ENCODE measurements around the gene MCCC1.
"Not testable (repeated sequence)": the region's sequence is repeated elsewhere in the genome, so short reads cannot be mapped to it uniquely, and the experiment has no call there.

The MCCC1 gene

GRCh38 chr3:183101040-183101439, 1.7 kb upstream of the MCCC1 start:
- DNase-seq: not testable (repeated sequence)

GRCh38 chr3:183100376-183100775, 1.1 kb upstream of the MCCC1 start:
- no peak for DNase-seq

- DNase-seq: no peak
Measured at GRCh38 chr3:183099838-183100204, 525 bp upstream of the MCCC1 start.

GRCh38 chr3:183098536-183099025, 715 bp downstream of the MCCC1 start:
- DNase-seq: no peak

- DNase-seq: no peak
Measured at GRCh38 chr3:183094711-183095110, 4.6 kb downstream of the MCCC1 start.

- no peak for DNase-seq
Measured at GRCh38 chr3:183092256-183092655, 7.0 kb downstream of the MCCC1 start.

GRCh38 chr3:183087184-183087583, 12.1 kb downstream of the MCCC1 start:
- DNase-seq: no peak

GRCh38 chr3:183085634-183086390, 13.5 kb downstream of the MCCC1 start:
- peak in 1 of 2 donors; percentile 9 for DNase-seq

GRCh38 chr3:183082355-183082915, 16.9 kb downstream of the MCCC1 start:
- no peak for DNase-seq

GRCh38 chr3:183081459-183082183, 17.7 kb downstream of the MCCC1 start:
- DNase-seq: no peak

- DNase-seq: no peak
Measured at GRCh38 chr3:183080628-183081027, 18.7 kb downstream of the MCCC1 start.

GRCh38 chr3:183074881-183075280, 24.4 kb downstream of the MCCC1 start:
- no peak for DNase-seq

GRCh38 chr3:183074261-183074660, 25.0 kb downstream of the MCCC1 start:
- no peak for DNase-seq

GRCh38 chr3:183073839-183074238, 25.5 kb downstream of the MCCC1 start:
- no peak for DNase-seq

- no peak for DNase-seq
Measured at GRCh38 chr3:183070892-183071291, 28.4 kb downstream of the MCCC1 start.

GRCh38 chr3:183069086-183069485, 30.2 kb downstream of the MCCC1 start:
- no peak for DNase-seq

- not testable (repeated sequence) for DNase-seq
Measured at GRCh38 chr3:183066891-183067290, 32.4 kb downstream of the MCCC1 start.

GRCh38 chr3:183064475-183064874, 34.8 kb downstream of the MCCC1 start:
- no peak for DNase-seq

GRCh38 chr3:183061391-183062172, 37.7 kb downstream of the MCCC1 start:
- no peak for DNase-seq

GRCh38 chr3:183058351-183058750, 40.9 kb downstream of the MCCC1 start:
- DNase-seq: no peak

- no peak for DNase-seq
Measured at GRCh38 chr3:183050706-183051105, 48.6 kb downstream of the MCCC1 start.

GRCh38 chr3:183046883-183047282, 52.4 kb downstream of the MCCC1 start:
- DNase-seq: no peak

Measured in stimulated activated CD4-positive, alpha-beta T cell treated with anti-CD3 and anti-CD28 coated beads, Interleukin-2, amount 100 ng/mL, for 24 hours (primary cell).